Endothelial cell of umbilical vein (primary cell): ENCODE measurements around the gene SESN1. TPM values are rescaled to one million over a fixed set of nuclear protein-coding genes. Genes with fewer than 3 reads are reported as not detected.

Experiments used
- BruUV-seq: library from RNA; stranded (reverse); fragments of 400-500 nt; replicated peaks from 2 replicates; lab custom pipeline; 2021; lab: Mats Ljungman, UMichigan
- CTCF ChIA-PET: fragments of 300-600, 350-600 bp; sonication (Branson Sonifier 250); formaldehyde crosslinking; loops from one replicate; lab custom pipeline; 2021; ENCODE audit warnings: antibody characterized with exemption, inconsistent platforms; lab: Charles Lee
- POLR2A ChIA-PET: fragments of 300-600, 350-600 bp; sonication (Branson Sonifier 250); formaldehyde crosslinking; loops from one replicate; lab custom pipeline; 2021; ENCODE audit warnings: antibody characterized with exemption, inconsistent platforms; lab: Charles Lee
- DNase-seq: peaks from one replicate; pipeline ENCODE4 v3.0.0-alpha.2; 2011; ENCODE audit warnings: low read depth, low spot score
- FAIRE-seq: peaks from 2 replicates; lab custom pipeline; 2011; peaks lifted over from hg19 to GRCh38; lab: Jason Lieb, UNC
- H2AFZ ChIP-seq: 2 replicates; pipeline ENCODE4 v1.6.0; 2012; ENCODE audit warnings: low read depth, low read length, control low read depth, inconsistent platforms
- H3K27ac ChIP-seq: 2 replicates; pipeline ENCODE4 v1.5.1; 2011; ENCODE audit warnings: low read depth, mild to moderate bottlenecking, control low read depth, low read length, moderate library complexity; ENCODE audit not compliant: insufficient read depth
- H3K27me3 ChIP-seq, 2 experiments: 2 replicates each; pipeline versions ENCODE4 v1.6.0 to v1.6.1; 2011; ENCODE audit warnings: low read length in 2 of 2, mixed read lengths in 1 of 2; ENCODE audit not compliant: control insufficient read depth in 2 of 2, insufficient read depth in 2 of 2
- H3K36me3 ChIP-seq, 2 experiments: 2 replicates in 1 of 2; 3 replicates in 1 of 2; pipeline ENCODE4 v1.5.1; 2011; ENCODE audit warnings: low read length in 2 of 2, mild to moderate bottlenecking in 1 of 2, moderate library complexity in 1 of 2; ENCODE audit not compliant: control insufficient read depth in 2 of 2, insufficient read depth in 2 of 2; ENCODE audit errors: extremely low read depth in 1 of 2
- H3K4me1 ChIP-seq: 3 replicates; pipeline ENCODE4 v1.5.1; 2011; ENCODE audit warnings: mild to moderate bottlenecking, low read length; ENCODE audit not compliant: control insufficient read depth, insufficient read depth; ENCODE audit errors: extremely low read depth
- H3K4me2 ChIP-seq: 2 replicates; pipeline ENCODE4 v1.6.1; 2011; ENCODE audit warnings: low read length, control low read depth, mixed read lengths; ENCODE audit not compliant: insufficient read depth
- H3K4me3 ChIP-seq, 3 experiments: fragments of 200-600 bp in 1 of 3; sonication (generic), shearing (Covaris generic) in 1 of 3; replicated peaks in 1 of 3; 2 replicates each; pipeline ENCODE4 v1.5.1; 2011 to 2016; ENCODE audit warnings: control low read depth in 3 of 3, low read length in 3 of 3, mild to moderate bottlenecking in 2 of 3, inconsistent platforms in 1 of 3, low read depth in 1 of 3, moderate library complexity in 1 of 3; ENCODE audit not compliant: insufficient read depth in 1 of 3
- H3K79me2 ChIP-seq: 2 replicates; pipeline ENCODE4 v1.6.0; 2012; ENCODE audit warnings: low read length, inconsistent platforms; ENCODE audit not compliant: control insufficient read depth, insufficient read depth
- H3K9ac ChIP-seq: replicated peaks from 2 replicates; pipeline ENCODE3; 2011; ENCODE audit warnings: low read length, control low read depth; ENCODE audit not compliant: insufficient read depth; ENCODE audit errors: extremely low read depth
- H3K9me1 ChIP-seq: replicated peaks from 3 replicates; pipeline ENCODE4 v1.6.0; 2011; ENCODE audit warnings: mild to moderate bottlenecking, low read length; ENCODE audit not compliant: control insufficient read depth, insufficient read depth; ENCODE audit errors: extremely low read depth
- H3K9me3 ChIP-seq: replicated peaks from 2 replicates; pipeline ENCODE4 v1.5.1; 2012; ENCODE audit warnings: low read length, inconsistent platforms; ENCODE audit not compliant: control insufficient read depth, insufficient read depth
- H4K20me1 ChIP-seq: replicated peaks from 2 replicates; pipeline ENCODE3; 2011; ENCODE audit warnings: mild to moderate bottlenecking, low read length; ENCODE audit not compliant: control insufficient read depth, insufficient read depth; ENCODE audit errors: extremely low read depth
- EZH2 ChIP-seq: IDR thresholded peaks from 2 replicates; pipeline ENCODE4 v1.6.1; 2012; ENCODE audit warnings: borderline replicate concordance, low read depth, mild to moderate bottlenecking, moderate library complexity, low read length, inconsistent platforms; ENCODE audit not compliant: severe bottlenecking
- JUN ChIP-seq: IDR thresholded peaks from 2 replicates; pipeline ENCODE4 v1.6.1; 2011; ENCODE audit warnings: borderline replicate concordance, low read depth; ENCODE audit not compliant: insufficient read length, insufficient read depth
- MAX ChIP-seq: IDR thresholded peaks from 2 replicates; pipeline ENCODE4 v1.6.1; 2011; ENCODE audit not compliant: insufficient read depth, insufficient read length
- MYC ChIP-seq: IDR thresholded peaks from one replicate; pipeline ENCODE4 v1.6.1; 2011; ENCODE audit warnings: mild to moderate bottlenecking, low read depth, low read length
- POLR2A ChIP-seq: IDR thresholded peaks from 2 replicates; pipeline ENCODE4 v1.6.1; 2012; ENCODE audit warnings: low read depth, mild to moderate bottlenecking, control low read depth, low read length
- dilution Hi-C: fragments of 300-500 bp; cut with MboI; formaldehyde crosslinking; loops from one replicate; pipeline ENCODE4 v1.15.0; 2019; ENCODE audit warnings: low sequenced_read_pairs; ENCODE audit not compliant: extremely low pct_ligation_motif_present
- intact Hi-C: fragments of 100-400 bp; cut with micrococcal nuclease; formaldehyde crosslinking; loops from one replicate; pipeline ENCODE4 v1.10.0; 2022
- polyA plus RNA-seq, 4 experiments: library from polyadenylated mRNA; depleted of rRNA in 3 of 4; stranded (reverse) in 3 of 4; unstranded in 1 of 4; fragments of >200 nt; gene quantifications; 2 replicates each; pipeline versions ENCODE4 v1.2.1 to v1.2.3, GENCODE V29; 2011 to 2012; ENCODE audit warnings: missing spikeins in 1 of 4
- small RNA-seq: library from RNA; depleted of rRNA; stranded (forward); fragments of <200 nt; gene quantifications from one replicate; pipeline ENCODE3, GENCODE V24; 2012; ENCODE audit warnings: low replicate concordance, low read depth; ENCODE audit not compliant: insufficient read depth, insufficient read length
- total RNA-seq: library from RNA; stranded (reverse); gene quantifications from 2 replicates; pipeline ENCODE4 v1.2.3, GENCODE V29; 2021

SESN1 gene
- total and polyA plus RNA-seq, 2 donors (not counting 3 experiments of a cell fraction or from before 2014, with no cell fraction given) = 7.1 to 15.6 TPM

- CTCF ChIA-PET = interaction anchor here (0.8 to 1.1 kb wide), 3 partner anchors 11 to 29 kb away, joined by 3 to 5 read pairs (median 3); no protein-coding TSS in a partner anchor
- BruUV-seq = no TSS peak
Measured at GRCh38 chr6:108940741-108941140, 153.9 kb downstream of the SESN1 start.

GRCh38 chr6:108937170-108937569 is 157.5 kb downstream of the SESN1 start:
- BruUV-seq = no TSS peak
- H3K27me3 ChIP-seq = no peaks in the 10 kb centered on the region
- H3K4me3 ChIP-seq = no peak overlapping the region
- H3K9me1 ChIP-seq = no peaks in the 10 kb centered on the region
- no peaks in the 10 kb centered on the region for H3K4me1 ChIP-seq
- H3K4me2 ChIP-seq = no peak overlapping the region
- H4K20me1 ChIP-seq = no peaks in the 10 kb centered on the region
- H2AFZ ChIP-seq = no peak overlapping the region
- DNase-seq = no peak
- H3K9ac ChIP-seq = no peak overlapping the region
- no peaks in the 10 kb centered on the region for H3K9me3 ChIP-seq
- dilution Hi-C loops = no loop called here
- intact Hi-C loops = no loop called here
- no peak for FAIRE-seq
- POLR2A ChIA-PET = interaction anchor here (0.6 kb wide), 1 partner anchor 945 kb away, joined by 3 read pairs; no protein-coding TSS in a partner anchor
- CTCF ChIA-PET = no interaction called here
- no peak overlapping the region for H3K27ac ChIP-seq
- H3K36me3 ChIP-seq = no peaks in the 10 kb centered on the region
- H3K79me2 ChIP-seq = no peaks in the 10 kb centered on the region
- no peak for TF ChIP-seq EZH2
- TF ChIP-seq POLR2A = no peak
- TF ChIP-seq MYC = no peak

More at GRCh38 chr6:108940741-108941140, 153.9 kb downstream of the SESN1 start:
- Histone ChIP-seq H3K4me3 (no peak overlapping the region), H2AFZ (no peak overlapping the region), H3K4me2 (no peak overlapping the region), H3K4me1 (no peaks in the 10 kb centered on the region), H3K27me3 (no peaks in the 10 kb centered on the region), H3K9me1 (no peaks in the 10 kb centered on the region), H3K9me3 (no peaks in the 10 kb centered on the region), H3K36me3 (no peaks in the 10 kb centered on the region), H3K27ac (no peak overlapping the region), H3K9ac (no peak overlapping the region), H4K20me1 (no peaks in the 10 kb centered on the region), H3K79me2 (no peaks in the 10 kb centered on the region)
- dilution Hi-C loops (no loop called here), intact Hi-C loops (no loop called here)
- POLR2A ChIA-PET = no interaction called here
- TF ChIP-seq JUN = no peak
- no peak for TF ChIP-seq MAX
- no peak for FAIRE-seq
- no peak for DNase-seq

Small RNA genes within 50 kb of the gene (small RNA-seq; reads per million reads assigned to genes)
- gene RNU6-653P = not detected

Other genes with a start within 250 kb of the SESN1 start
- 3.7 and 3.9 TPM in 2 replicates for gene ARMC2, start 246.4 kb downstream of the SESN1 start, total RNA-seq
- 1.6 and 1.7 TPM in 2 replicates for gene ARMC2, start 246.4 kb downstream of the SESN1 start, polyA plus RNA-seq
- gene CEP57L1, start 661 bp upstream of the SESN1 start, total RNA-seq = 20.9 and 21.0 TPM in 2 replicates
- 7.4 and 7.8 TPM in 2 replicates for gene CEP57L1, start 661 bp upstream of the SESN1 start, polyA plus RNA-seq